ENCODE results near the gene TAF4.
"Not testable (repeated sequence)": the region's sequence is repeated elsewhere in the genome, so short reads cannot be mapped to it uniquely, and the experiment has no call there.

TAF4 gene

GRCh38 chr20:61976644-61977418, 88.8 kb downstream of the TAF4 start:
- DNase-seq = no peak

- no peak for DNase-seq
Observed at GRCh38 chr20:61976263-61976643, 89.4 kb downstream of the TAF4 start.

- DNase-seq = no peak
Observed at GRCh38 chr20:61975407-61976129, 90.1 kb downstream of the TAF4 start.

- DNase-seq = no peak
Observed at GRCh38 chr20:61974357-61974665, 91.4 kb downstream of the TAF4 start.

GRCh38 chr20:61973515-61974356, 91.9 kb downstream of the TAF4 start:
- no peak for DNase-seq

- DNase-seq = no peak
Observed at GRCh38 chr20:61972636-61973508, 92.8 kb downstream of the TAF4 start.

- not testable (repeated sequence) for DNase-seq
Observed at GRCh38 chr20:61971595-61971994, 94.1 kb downstream of the TAF4 start.

GRCh38 chr20:61970357-61970756, 95.3 kb downstream of the TAF4 start:
- no peak for DNase-seq

GRCh38 chr20:61969806-61970205, 95.9 kb downstream of the TAF4 start:
- DNase-seq = no peak

- peak; percentile 39 for DNase-seq
Observed at GRCh38 chr20:61968932-61969331, 96.7 kb downstream of the TAF4 start.

GRCh38 chr20:61968036-61968810, 97.5 kb downstream of the TAF4 start:
- DNase-seq = no peak

GRCh38 chr20:61967300-61967699, 98.4 kb downstream of the TAF4 start:
- no peak for DNase-seq

GRCh38 chr20:61966492-61967244, 99.0 kb downstream of the TAF4 start:
- DNase-seq = no peak

GRCh38 chr20:61965606-61966491, 99.8 kb downstream of the TAF4 start:
- no peak for DNase-seq

- no peak for DNase-seq
Observed at GRCh38 chr20:61964675-61965605, 100.7 kb downstream of the TAF4 start.

GRCh38 chr20:61963885-61964674, 101.6 kb downstream of the TAF4 start:
- DNase-seq = no peak

GRCh38 chr20:61963149-61963548, 102.5 kb downstream of the TAF4 start:
- no peak for DNase-seq

- DNase-seq = no peak
Observed at GRCh38 chr20:61960836-61961235, 104.8 kb downstream of the TAF4 start.
